ENCODE measurements around the gene ALKBH3.

Gene ALKBH3

GRCh38 chr11:43943372-43943930, 62.8 kb downstream of the ALKBH3 start:
- DNase-seq, result no peak

- peak; percentile 37 for DNase-seq
Measured at GRCh38 chr11:43943931-43944751, 63.5 kb downstream of the ALKBH3 start.

- DNase-seq, result peak; percentile 50
Measured at GRCh38 chr11:43944761-43945311, 64.2 kb downstream of the ALKBH3 start.

- peak; percentile 15 for DNase-seq
Measured at GRCh38 chr11:43947003-43947500, 66.4 kb downstream of the ALKBH3 start.

- no peak for DNase-seq
Measured at GRCh38 chr11:43947815-43948214, 67.2 kb downstream of the ALKBH3 start.

- DNase-seq, result no peak
Measured at GRCh38 chr11:43948341-43949225, 68.0 kb downstream of the ALKBH3 start.

- DNase-seq, result no peak
Measured at GRCh38 chr11:43950311-43950855, 69.8 kb downstream of the ALKBH3 start.

- peak; percentile 67 for DNase-seq
Measured at GRCh38 chr11:43951231-43951630, 70.6 kb downstream of the ALKBH3 start.

- DNase-seq, result no peak
Measured at GRCh38 chr11:43952020-43952400, 71.4 kb downstream of the ALKBH3 start.

GRCh38 chr11:43952401-43953342, 72.0 kb downstream of the ALKBH3 start:
- DNase-seq, result no peak

GRCh38 chr11:43953521-43953920, 72.9 kb downstream of the ALKBH3 start:
- no peak for DNase-seq

- DNase-seq, result no peak
Measured at GRCh38 chr11:43954241-43954640, 73.6 kb downstream of the ALKBH3 start.

GRCh38 chr11:43955381-43956118, 74.9 kb downstream of the ALKBH3 start:
- no peak for DNase-seq

- DNase-seq, result no peak
Measured at GRCh38 chr11:43957571-43957970, 76.9 kb downstream of the ALKBH3 start.

- DNase-seq, result no peak
Measured at GRCh38 chr11:43959321-43959995, 78.8 kb downstream of the ALKBH3 start.

GRCh38 chr11:43962383-43963278, 82.0 kb downstream of the ALKBH3 start:
- no peak for DNase-seq

GRCh38 chr11:43963279-43963620, 82.6 kb downstream of the ALKBH3 start:
- no peak for DNase-seq

- no peak for DNase-seq
Measured at GRCh38 chr11:43967661-43968060, 87.0 kb downstream of the ALKBH3 start.

GRCh38 chr11:43968719-43969118, 88.1 kb downstream of the ALKBH3 start:
- no peak for DNase-seq
